ENCODE results near the gene TLNRD1. TPM values are rescaled to one million over a fixed set of nuclear protein-coding genes. Genes with fewer than 3 reads are reported as not detected.
"Not testable (repeated sequence)": the region's sequence is repeated elsewhere in the genome, so short reads cannot be mapped to it uniquely, and the experiment has no call there.

The TLNRD1 gene
- 13.7 and 13.8 TPM in 2 replicates for total RNA-seq

DNA sequence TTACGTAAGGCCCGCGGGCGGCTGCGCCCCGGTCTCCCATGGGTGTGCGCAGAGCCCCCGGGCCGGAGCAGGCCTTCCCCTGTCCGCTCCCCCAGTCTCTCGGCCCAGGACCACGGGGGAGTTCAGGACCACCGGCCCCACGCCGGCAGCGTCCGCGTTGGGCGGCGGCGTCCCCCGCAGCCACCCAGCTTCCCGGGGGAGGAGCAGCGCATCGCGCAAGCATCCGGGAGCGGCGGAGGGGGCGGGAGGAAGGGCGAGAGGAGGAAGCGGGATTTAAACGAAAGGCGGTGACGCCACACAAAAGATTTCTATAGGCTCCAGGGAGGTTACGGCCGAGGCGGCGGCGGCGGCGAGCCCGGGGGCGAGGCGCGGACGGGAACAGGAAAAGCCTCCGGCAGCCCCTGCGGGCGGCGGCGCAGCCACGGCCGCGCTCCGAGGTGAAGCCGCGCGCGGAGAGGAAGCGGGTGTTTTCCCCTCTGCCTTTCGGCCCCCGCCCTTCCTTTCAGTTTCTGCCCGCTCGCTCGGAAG lies at the start of gene TLNRD1:
Gene TLNRD1, plus strand, starts transcription at position 300 of the 528 bp plus-strand sequence. CDS start 1,349 bp downstream, outside the sequence.
- DNase-seq (ENCODE audit: low read depth, low spot score), result peak; percentile 69

GRCh38 chr15:80951941-80952340 lies 48.8 kb upstream of the TLNRD1 start:
- no peak for DNase-seq (ENCODE audit: low read depth, low spot score)

GRCh38 chr15:80953001-80953952 lies 47.4 kb upstream of the TLNRD1 start:
- no peak for DNase-seq (ENCODE audit: low read depth, low spot score)

DNA sequence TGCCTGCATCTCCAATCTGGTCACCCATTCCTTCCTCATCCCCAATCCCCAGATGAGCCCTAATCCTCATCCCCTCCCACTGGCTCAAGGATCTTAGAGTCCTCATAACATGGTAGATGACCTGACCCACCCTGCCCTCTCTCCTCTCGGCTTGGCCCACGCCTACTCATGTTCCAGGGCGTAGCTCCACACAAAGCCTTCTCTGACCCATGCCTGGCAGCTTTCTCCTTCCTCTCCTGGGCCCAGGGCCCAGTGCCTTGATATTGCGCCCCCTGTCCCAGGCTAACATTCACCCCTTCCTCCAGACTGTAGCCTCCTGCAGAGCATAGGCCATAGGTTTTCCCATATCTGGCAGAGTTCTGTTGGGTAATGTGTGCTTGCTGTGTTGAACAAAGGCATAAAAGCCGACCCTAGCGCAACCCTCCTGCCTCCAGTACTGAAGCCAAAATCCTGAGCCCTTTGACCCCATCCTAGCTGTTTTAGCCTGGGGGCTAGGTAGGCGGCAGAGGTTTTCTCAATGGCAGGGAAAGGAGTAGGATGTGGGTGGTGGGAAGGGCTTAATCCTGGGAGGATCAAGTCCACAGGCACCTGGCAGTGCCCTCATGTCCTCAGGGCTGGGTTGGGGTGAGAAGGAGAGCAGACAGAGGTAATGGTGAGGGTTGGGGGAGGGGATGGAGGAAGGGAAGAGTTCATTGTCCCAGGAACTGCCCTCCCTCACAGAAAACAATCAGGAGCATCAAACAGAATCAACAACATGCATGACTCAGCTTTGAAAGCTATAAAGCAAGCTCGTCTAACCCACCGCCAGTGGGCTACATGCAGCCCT lies 46.6 kb upstream of the TLNRD1 start:
- DNase-seq (ENCODE audit: low read depth, low spot score), result no peak

DNA sequence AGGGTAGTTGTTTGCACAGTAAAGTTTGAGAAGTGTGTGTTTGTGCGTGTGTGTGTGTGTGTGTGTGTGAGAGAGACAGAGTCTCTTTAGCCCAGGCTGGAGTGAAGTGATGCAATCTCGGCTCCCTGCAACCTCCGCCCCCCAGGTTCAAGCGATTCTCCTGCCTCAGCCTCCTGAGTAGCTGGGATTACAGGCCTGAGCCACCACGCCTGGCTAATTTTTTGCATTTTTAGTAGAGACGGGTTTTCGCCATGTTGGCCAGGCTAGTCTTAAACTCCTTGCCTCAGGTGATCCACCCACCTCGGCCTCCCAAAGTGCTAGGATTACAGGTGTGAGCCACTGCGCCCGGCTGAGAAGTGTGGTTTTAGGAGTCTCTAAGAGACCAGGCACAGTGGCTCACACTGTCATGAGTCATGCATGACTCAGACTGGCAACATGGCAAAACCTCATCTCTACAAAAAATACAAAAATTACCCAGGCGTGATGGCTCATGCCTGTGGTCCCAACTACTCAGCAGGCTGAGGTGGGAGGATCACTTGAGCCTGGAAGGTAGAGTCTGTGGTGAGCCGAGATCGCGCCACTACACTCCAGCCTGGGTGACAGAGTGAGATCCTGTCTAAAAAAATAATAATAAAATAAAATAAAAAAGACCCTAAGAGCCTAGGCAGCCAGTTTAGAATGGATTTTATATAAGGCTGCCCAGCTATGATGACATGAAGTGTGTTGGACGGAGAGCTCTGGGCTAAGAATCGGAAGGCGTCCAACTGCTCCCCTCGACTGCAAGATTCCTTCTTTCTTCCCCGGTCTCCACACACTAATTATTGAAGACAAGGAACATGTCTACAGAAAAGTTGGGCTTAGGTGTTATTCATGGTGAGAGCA lies 44.9 kb upstream of the TLNRD1 start:
- not testable (repeated sequence) for DNase-seq (ENCODE audit: low read depth, low spot score)

GRCh38 chr15:80957556-80957955 lies 43.2 kb upstream of the TLNRD1 start:
- DNase-seq (ENCODE audit: low read depth, low spot score), result no peak

- DNase-seq (ENCODE audit: low read depth, low spot score), result no peak
These were observed 42.7 kb upstream of the TLNRD1 start for GRCh38 chr15:80957976-80958375.

GRCh38 chr15:80958818-80959495 lies 41.8 kb upstream of the TLNRD1 start:
- no peak for DNase-seq (ENCODE audit: low read depth, low spot score)

DNA sequence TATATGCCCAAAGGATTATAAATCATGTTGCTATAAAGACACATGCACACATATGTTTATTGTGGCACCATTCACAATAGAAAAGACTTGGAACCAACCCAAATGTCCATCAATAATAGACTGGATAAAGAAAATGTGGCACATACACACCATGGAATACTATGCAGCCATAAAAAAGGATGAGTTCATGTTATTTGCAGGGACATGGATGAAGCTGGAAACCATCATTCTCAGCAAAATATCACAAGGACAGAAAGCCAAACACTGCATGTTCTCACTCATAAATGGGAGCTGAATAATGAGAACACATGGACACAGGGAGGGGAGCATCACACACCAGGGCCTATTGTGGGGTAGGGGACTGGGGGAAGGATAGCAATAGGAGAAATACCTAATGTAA lies 35.3 kb upstream of the TLNRD1 start:
- DNase-seq (ENCODE audit: low read depth, low spot score), result not testable (repeated sequence)

DNA sequence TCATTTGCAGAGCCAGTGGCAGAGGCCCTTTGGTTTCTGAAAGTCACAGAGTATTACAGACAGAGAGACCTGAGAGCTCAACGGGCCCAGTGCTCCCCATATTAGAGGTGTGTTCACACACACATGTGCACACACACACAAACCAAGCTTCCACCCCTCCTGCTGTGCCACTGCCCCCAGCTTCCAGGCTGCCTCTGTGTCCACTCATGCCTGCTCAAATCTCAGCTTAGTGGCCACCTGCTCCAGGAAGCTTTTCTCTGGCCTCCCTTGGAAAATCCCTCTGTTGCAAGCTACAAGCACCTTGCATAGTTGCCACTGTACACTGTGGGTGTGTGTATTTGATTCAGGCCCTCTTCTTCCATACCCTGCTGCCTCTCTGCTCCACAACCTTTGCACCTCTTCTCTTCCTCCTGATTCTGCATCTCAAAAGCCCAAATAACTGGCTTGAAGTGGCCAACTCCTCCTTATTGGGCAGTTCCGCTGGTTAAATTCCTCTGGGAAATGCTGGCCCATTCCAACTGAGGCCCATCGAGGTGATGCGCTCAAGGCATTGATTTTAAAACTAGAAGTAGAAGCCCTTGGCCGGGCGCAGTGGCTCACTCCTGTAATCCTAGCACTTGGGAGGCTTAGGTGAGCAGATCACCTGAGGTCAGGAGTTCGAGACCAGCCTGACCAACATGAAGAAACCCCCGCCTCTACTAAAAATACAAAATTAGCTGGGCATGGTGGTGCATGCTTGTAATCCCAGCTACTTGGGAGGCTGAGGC lies 34.1 kb upstream of the TLNRD1 start:
- no peak for DNase-seq (ENCODE audit: low read depth, low spot score)

GRCh38 chr15:80967451-80967850 lies 33.3 kb upstream of the TLNRD1 start:
- no peak for DNase-seq (ENCODE audit: low read depth, low spot score)

DNA sequence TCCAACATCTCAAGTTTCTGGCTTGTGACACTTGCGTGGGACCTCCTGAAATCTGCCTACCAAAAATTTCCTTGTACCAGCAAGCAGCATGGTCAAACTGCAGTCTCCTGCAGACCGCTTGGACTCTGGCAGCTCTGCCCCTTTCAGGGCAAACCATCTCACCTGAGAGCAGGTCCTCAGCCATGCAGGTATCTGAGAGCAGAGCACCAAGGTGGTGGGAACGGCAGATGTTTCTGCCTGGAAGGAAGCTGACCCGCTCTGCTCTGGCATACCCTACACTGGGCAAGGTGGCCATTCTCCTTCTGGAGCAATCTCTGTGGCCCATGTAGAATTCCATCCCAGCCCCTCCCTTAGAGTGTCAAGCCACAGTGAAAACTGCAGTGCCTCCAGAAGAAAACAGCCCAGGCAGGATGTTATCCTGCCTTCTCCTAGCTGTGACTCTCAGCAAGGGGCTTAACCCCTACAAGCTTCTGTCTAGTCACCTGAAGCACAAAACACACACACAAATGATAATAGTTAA lies 32.7 kb upstream of the TLNRD1 start:
- no peak for DNase-seq (ENCODE audit: low read depth, low spot score)

GRCh38 chr15:80969316-80969715 lies 31.4 kb upstream of the TLNRD1 start:
- DNase-seq (ENCODE audit: low read depth, low spot score), result no peak

DNA sequence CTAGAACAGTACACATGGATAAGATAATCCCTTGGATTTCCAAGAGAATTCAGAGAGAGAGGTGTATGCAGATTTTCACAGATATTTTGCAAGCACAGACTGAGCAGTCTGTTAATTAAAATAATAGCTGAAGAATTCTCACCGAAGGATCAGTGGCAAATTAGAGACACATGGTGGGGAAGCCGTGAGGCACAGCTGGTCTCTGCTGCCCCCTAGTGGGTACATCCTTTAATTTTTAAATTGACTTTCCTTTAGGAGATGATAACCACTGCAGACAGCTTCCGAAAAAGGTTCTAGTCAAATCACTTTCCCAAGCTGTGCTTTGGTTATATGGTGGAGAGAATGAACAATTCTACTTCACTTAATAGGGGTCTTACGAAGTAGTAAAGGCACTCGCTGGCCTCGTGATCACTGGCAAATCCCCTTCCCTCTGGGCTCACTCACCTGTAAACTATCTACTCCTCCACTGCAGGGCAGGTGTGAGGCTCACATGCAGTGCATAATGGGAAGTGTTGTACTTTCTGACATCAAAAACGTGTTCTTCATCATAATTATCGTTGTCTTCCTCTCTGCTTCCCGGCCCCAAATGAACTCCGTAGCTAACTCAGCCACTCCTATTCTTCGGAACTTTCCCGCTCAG lies 30.6 kb upstream of the TLNRD1 start:
- no peak for DNase-seq (ENCODE audit: low read depth, low spot score)

GRCh38 chr15:80970658-80971057 lies 30.1 kb upstream of the TLNRD1 start:
- no peak for DNase-seq (ENCODE audit: low read depth, low spot score)

GRCh38 chr15:80971143-80971542 lies 29.6 kb upstream of the TLNRD1 start:
- no peak for DNase-seq (ENCODE audit: low read depth, low spot score)

DNA sequence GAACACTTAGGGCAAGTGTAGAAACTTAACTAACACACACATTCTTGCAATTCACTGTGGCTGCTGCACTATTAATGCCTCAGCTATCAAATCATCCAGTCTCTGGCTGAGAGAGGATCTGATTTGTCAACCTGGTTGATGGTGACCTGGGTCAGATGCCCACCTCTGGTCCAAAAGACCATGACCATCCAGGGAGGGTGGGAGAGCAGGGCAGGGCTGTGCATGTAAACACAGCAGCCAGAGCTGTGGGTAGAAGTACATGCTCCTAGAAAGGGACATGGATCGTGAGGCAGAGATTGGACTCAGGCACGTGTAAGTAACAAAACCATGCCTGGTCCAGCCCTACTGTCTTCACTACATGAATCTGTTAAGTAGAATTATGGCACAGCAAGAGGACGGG lies 28.4 kb upstream of the TLNRD1 start:
- DNase-seq (ENCODE audit: low read depth, low spot score), result no peak

GRCh38 chr15:80974914-80975313 lies 25.8 kb upstream of the TLNRD1 start:
- DNase-seq (ENCODE audit: low read depth, low spot score), result no peak

DNA sequence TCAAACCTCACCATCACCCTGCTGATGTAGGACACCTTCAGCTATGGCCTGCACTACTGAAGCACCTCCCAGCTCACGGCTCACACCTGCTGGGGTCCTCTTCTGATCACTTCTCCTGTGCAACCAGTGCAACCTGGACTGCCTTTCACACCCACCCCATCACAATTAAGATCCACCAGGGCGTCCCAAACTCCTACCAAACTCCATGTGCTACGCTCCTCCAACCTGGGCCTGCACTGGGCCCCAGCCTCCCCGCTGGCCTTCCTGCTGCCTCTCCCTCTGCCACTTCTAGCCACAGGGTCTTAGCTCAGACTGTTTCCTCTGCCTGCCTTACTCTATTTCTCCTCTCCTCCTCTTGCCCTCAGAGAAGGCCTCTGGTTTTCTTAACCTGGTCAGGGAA lies 23.9 kb upstream of the TLNRD1 start:
- no peak for DNase-seq (ENCODE audit: low read depth, low spot score)

Measured in pulmonary artery endothelial cell (primary cell).